Renal cortical epithelial cell (primary cell): ENCODE results near the gene EOLA1. TPM values are rescaled to one million over a fixed set of nuclear protein-coding genes. Genes with fewer than 3 reads are reported as not detected.
"Not testable (repeated sequence)": the region's sequence is repeated elsewhere in the genome, so short reads cannot be mapped to it uniquely, and the experiment has no call there.

ENCODE experiments used
- DNase-seq: peaks from one replicate; pipeline ENCODE4 v3.0.0-alpha.2; 2011; ENCODE audit warnings: low read depth
- total RNA-seq: library from RNA; depleted of rRNA; stranded (reverse); fragments of >200 nt; gene quantifications from 2 replicates; pipeline ENCODE4 v1.2.3, GENCODE V29; 2014

Gene EOLA1
- total RNA-seq = 15.6 and 15.8 TPM in 2 replicates

DNA sequence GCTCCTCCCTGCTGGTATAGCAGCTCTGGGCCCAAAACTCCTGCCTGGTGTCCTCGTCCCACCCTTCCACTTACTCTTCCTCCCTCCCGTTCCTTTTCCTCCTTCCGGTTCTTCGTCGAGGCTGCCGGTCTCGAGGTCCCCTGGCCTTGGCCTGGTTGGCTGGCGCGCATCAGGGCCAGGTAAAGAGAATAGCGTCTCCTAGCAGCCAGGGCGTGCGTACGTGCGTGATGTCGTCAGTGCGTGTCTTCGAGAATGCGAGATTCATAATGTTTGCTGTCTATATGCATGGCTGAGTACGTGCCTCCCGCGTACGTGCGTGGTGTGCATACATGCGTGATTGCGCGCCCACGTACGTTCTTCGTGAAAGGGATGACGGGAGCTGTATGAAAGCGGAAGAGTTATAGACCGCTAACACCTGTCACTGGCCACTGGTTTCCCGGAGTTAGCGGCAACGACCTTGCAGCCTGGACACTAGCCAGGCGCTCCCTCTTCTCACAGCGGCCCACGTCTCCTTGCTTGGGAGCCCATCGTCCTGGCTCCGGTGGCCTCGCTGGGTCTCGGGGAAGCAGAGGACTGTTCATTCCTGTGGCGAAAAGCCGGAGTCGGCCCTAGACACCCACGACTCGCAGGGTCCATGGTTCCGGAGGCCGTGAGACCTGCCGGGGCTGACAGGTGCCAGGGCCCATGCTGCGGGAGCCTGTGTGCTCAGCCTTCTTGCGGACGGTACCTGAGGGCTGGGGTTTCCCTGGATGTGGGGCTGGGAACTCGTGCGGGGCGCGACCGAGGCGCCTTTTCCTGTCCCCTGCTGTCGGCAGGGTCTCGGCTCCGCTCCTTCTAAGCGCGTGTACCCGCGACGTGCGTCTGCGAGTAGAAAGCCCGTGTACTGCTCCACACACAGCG lies at the start of gene EOLA1:
TSS of gene EOLA1 (plus strand) at position 392 of the 900 bp plus-strand sequence. CDS start 4,619 bp downstream, outside the sequence.
- peak; percentile 92 for DNase-seq

DNA sequence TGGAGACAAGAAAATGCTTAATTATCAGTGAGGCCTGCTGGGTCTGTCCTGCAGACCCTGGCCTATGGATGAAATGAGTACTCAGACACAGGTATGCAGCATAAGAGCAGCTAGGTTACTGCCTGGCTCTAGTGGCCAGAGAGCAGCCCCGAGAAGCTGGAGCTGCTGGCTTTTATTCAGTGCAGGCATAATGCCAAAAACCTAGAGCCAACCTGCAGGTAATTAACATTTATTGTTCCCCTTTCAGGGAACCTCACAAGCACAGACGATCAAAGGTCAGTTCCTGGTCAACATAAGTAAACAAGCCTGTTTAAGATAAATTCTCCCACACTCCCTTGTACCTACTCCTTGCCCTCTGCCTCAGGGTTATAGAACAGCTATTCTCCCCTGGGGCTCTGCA lies 49.0 kb upstream of the EOLA1 start:
- peak; percentile 57 for DNase-seq

DNA sequence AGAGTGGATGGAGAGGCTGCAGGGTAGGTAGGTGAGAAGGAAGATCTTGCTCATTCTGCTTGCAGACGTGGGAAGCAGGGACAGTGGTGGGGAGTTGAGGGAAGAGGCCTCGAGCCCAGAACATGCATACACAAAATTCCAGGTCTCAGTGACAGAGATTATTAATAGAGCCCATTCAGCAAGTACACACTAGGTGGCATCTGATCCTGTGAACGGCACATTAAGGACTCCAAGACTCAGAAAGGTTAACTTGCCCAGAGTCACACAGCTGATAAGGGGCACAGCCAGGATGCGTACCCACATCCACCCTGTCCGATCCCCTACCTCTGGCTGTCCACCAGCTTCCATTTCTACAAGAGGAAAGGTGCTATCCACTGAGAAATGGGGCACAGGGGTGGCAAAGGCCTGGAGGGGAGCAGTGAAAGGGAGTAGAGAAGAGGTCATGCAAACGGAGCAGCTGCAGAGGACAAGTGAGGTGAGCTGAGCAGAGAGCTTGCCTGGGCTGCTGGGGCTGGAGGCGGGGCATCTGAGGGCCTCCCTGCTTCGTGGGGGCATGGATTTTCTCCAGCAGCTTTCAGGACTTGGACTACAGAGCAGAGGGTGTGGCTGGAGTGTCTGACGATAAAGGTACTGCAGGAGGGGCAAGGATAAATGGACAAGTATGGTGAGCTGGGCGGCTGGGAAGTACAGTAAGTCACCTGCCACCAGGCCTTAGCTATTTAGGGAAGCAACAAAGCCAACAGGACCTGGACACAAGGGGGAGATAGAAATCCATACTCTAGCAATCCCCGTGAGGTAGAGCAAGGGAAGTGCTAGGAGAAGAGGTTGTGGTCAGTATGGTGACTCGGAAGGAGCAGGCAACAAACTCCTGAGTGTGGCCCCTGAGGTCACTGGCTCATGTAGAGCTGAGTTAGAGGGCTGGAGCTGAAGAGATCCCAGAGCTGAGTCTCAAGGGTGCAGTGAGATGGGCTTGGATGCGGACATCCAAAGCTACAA lies 46.9 kb upstream of the EOLA1 start:
- DNase-seq = peak; percentile 39

DNA sequence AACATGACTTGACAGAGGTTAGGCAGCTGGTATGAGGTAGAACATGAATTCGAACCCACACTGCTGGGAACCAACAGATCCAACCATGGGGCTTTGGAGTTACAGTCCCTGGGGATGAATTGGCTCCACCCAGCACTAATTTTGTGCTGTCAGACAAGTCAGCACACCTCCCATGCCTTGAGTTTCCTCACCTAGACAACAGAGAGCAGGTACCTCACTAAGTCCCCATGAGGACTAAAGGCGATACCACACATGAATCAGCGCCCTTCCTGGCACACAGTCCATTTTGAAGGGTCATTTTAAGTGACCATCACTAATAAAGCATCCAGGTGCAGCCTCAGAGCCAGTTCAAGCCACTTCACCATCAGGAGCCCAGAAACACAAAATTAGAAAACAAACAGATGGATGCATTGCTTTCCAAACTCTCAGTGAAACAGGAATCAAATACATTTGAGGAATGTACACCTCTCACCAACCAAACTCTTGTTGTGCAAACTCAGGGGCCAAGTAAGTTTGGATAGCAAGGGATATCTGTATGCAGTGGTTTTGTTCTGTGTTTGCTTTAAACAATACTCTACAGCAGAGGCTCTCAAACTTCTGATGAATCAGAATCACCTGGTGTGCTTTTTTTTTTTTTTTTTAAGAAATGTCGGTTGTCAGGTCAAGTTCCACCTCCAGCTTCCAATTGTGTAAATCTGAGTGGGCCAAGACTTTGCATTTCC lies 45.8 kb upstream of the EOLA1 start:
- DNase-seq = peak; percentile 72

- DNase-seq = peak; percentile 91
Measured at GRCh38 chrX:149495573-149496071, 45.2 kb upstream of the EOLA1 start.

GRCh38 chrX:149497054-149497453 lies 43.8 kb upstream of the EOLA1 start:
- DNase-seq = no peak

GRCh38 chrX:149497626-149498025 lies 43.2 kb upstream of the EOLA1 start:
- peak; percentile 48 for DNase-seq

- no peak for DNase-seq
Measured at GRCh38 chrX:149498767-149499166, 42.0 kb upstream of the EOLA1 start.

- DNase-seq = no peak
Measured at GRCh38 chrX:149499766-149500165, 41.0 kb upstream of the EOLA1 start.

DNA sequence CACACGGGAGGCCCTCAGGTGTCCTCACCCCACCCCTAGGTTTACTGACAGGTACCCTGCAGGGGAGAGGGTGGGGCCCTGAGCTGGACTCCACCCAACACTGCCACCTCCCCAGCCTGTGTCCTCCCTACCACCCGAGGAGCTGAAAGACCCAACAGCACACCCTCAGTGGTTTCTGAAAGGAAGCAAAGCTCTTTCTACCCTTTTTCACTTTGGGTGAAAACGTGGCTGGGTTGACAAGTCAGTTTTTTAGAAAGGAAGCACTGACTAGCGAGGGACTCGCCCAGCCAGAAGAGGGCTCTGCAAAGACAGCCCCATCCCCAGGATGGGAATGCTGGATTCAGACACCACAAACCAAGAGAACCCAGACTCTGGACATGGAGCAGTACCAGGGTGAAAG lies 37.9 kb upstream of the EOLA1 start:
- DNase-seq = not testable (repeated sequence)

DNA sequence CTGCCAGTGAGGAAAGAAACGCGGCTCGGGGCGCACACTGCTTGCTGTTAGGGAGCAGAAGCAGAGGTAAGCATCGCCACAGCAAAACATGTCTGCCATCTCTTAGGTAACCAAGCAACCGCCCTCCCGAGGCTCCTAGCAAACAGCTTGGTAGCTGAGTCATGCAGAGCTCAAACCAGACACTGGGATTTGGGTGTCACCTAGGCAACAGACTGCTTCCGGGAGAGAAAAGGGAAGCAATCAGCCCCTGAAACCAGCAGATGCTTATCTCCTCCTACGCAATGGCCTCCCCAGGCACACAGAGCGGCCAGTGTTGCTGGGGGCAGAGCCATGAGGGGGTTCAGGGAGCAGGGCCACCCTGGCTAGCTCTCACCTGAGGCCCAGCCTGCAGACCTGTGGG lies 37.4 kb upstream of the EOLA1 start:
- peak; percentile 32 for DNase-seq

- no peak for DNase-seq
Measured at GRCh38 chrX:149504226-149504914, 36.4 kb upstream of the EOLA1 start.

DNA sequence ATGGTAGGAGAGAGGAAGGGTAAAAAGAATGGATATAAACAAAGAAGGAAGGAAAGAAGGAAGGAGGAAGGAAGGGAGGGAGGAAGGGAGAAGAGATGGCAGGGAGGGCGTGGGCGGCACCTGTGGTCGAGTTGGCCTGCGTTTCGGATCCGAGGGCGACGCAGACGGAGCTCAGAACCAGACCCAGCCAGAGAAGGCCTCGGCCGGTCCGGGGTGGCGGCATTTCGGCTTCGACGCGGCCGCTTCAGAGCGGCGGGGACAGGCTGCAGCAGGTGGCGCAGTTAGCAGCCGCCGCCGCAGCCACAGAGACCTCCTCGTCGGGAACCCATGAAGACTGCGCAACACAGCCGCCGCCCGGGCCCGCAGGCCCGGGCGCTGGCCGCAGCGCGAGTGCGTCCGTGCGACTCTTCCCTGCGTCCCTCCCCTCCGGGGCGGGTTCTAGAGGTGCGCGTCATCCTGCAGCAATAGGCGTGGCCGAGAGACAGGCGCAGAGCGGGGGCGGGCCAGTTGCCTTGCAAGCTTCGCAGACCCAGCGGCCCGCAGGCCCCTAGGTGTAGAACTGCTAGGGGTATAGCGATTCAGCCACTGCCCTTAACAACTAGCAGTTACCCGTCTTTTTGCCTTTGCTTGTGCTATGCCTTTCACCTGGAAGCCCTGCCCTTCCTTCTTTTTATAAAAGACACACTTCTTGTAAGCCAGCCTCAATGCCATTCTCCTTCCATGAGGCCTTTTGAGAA lies 35.7 kb upstream of the EOLA1 start, which contains the start of gene IDS:
TSS of gene IDS (minus strand) at position 392 of the 737 bp plus-strand sequence. CDS start at position 223, 169 bp downstream.
- peak; percentile 70 for DNase-seq

DNA sequence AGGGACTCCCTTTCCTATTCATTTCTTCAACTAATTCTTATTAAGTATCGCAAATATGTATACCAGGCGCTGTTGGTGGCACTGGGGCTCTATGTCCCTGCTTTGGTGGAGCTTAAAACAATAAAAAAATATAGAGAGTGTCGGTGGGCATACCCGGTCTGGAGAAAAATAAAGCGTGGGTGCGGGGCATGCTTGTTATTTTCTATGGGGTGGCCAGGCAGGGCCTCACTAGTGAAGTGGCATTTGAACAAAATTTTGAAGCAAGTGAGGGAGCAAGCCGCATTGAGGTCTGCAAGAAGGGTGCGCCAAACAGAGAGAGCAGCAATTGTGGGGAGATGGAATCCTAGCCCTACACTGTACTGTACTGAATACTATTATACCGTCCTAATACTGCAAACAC lies 35.1 kb upstream of the EOLA1 start:
- DNase-seq = no peak

- no peak for DNase-seq
Measured at GRCh38 chrX:149506349-149506748, 34.5 kb upstream of the EOLA1 start.

DNA sequence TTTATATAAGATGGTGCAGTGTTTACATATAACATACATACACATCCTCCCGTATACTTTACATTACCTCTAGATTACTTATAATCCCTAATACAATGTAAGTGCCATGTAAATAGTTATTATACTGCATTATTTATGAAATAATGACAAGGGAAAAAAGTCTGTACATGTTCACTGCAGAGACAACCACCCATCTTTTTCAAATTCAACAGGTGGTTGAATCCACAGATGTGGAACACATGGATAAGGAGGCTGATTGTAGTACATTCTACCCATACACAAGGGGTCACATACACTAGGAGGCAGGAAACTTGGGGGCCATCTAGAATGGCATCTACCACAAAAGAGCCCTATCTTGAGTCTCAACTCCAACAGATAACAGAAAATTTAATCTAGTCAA lies 32.3 kb upstream of the EOLA1 start:
- DNase-seq = no peak

- no peak for DNase-seq
Measured at GRCh38 chrX:149510386-149510785, 30.4 kb upstream of the EOLA1 start.

- peak; percentile 44 for DNase-seq
Measured at GRCh38 chrX:149511081-149511480, 29.7 kb upstream of the EOLA1 start.

- peak; percentile 35 for DNase-seq
Measured at GRCh38 chrX:149512225-149512885, 28.5 kb upstream of the EOLA1 start.
